Heart right ventricle (tissue), 16 donors: ENCODE measurements around the gene TRPV4. TPM values are rescaled to one million over a fixed set of nuclear protein-coding genes. Genes with fewer than 3 reads are reported as not detected.

Experiments
- ATAC-seq, 8 donors: fragments of 200-7000 bp; cut with Tn5 transposase; one replicate each; pipeline ENCODE4 v1.9.1; 2020; ENCODE audit warnings: mild to moderate bottlenecking in 8 of 8, moderate library complexity in 8 of 8, moderate number of reproducible peaks in 1 of 8
- DNase-seq, 2 donors: peaks; one replicate each; pipeline ENCODE4 v3.0.0-alpha.2; 2020
- H3K27ac ChIP-seq, 10 donors: fragments of 200-600 bp; sonication (generic) in 2 of 10; one replicate each; pipeline versions ENCODE4 v1.5.0 to v1.8.0; 2020 to 2022; ENCODE audit warnings: mild to moderate bottlenecking in 3 of 10
- H3K27me3 ChIP-seq, 7 donors: fragments of 200-600 bp; one replicate each; pipeline ENCODE4 v1.8.0; 2021 to 2022; ENCODE audit warnings: mild to moderate bottlenecking in 2 of 7
- H3K36me3 ChIP-seq, 9 donors: fragments of 200-600 bp; sonication (generic) in 1 of 9; one replicate each; pipeline versions ENCODE4 v1.5.0 to v1.8.0; 2020 to 2022; ENCODE audit warnings: mild to moderate bottlenecking in 2 of 9
- H3K4me1 ChIP-seq, 9 donors: fragments of 200-600 bp; sonication (generic) in 1 of 9; one replicate each; pipeline versions ENCODE4 v1.5.0 to v1.8.0; 2020 to 2022; ENCODE audit warnings: mild to moderate bottlenecking in 4 of 9
- H3K4me3 ChIP-seq, 10 donors: fragments of 200-600 bp; sonication (generic) in 2 of 10; one replicate each; pipeline versions ENCODE4 v1.5.0 to v1.8.0; 2020 to 2022; ENCODE audit warnings: mild to moderate bottlenecking in 7 of 10, moderate library complexity in 2 of 10
- H3K9me3 ChIP-seq, 11 donors: fragments of 200-600 bp in 10 of 11; sonication (generic) in 2 of 11; one replicate each; pipeline versions ENCODE4 v1.5.0 to v1.8.0; 2013 to 2022; ENCODE audit warnings: mild to moderate bottlenecking in 2 of 11, control low read depth in 1 of 11, moderate library complexity in 1 of 11
- WGBS, 2 donors: extraction: QIAGEN DNeasy Blood & Tissue Kit; methylation state at CpG; one replicate each; pipeline ENCODE4 v1.1.7; 2013; ENCODE audit warnings: inconsistent platforms in 1 of 2; 5-methylcytosine and 5-hydroxymethylcytosine counted together
- intact Hi-C, 10 donors: fragments of 100-400 bp; cut with DNase I; formaldehyde crosslinking; loops; one replicate each; pipeline versions ENCODE4 v1.11.1 to v1.14.2; 2022
- polyA plus RNA-seq, 2 donors: library from polyadenylated mRNA; stranded (reverse); fragments of 200-250 nt; gene quantifications; one replicate each; pipeline ENCODE4 v1.2.3, GENCODE V29; 2013
- total RNA-seq, 10 donors: library from RNA; stranded (reverse); fragmentation: NEBNext Ultra II Directional in 3 of 10; extraction: Animal tissue kit (Norgen Biotek cat#: 25700) in 3 of 10; gene quantifications; one replicate each; pipeline versions ENCODE4 v1.2.1 to v1.2.4, GENCODE V29; 2021 to 2023
- TF ChIP-seq, protein P1 (sequence below), 9 donors: fragments of 200-600 bp; sonication (generic) in 2 of 9; IDR thresholded peaks; one replicate each; pipeline versions ENCODE4 v1.5.0 to v1.8.0; 2021 to 2022; ENCODE audit warnings: antibody characterized with exemption in 9 of 9, mild to moderate bottlenecking in 5 of 9, moderate library complexity in 1 of 9
- donor health status: Arrhythmogenic right ventricular cardiomyopathy.
- donor health status: ischemic (EF 13 %, LVEDD 7.1; RV severe dilation, severe dysfunction).
- donor health status: healthy with polysubstance abuse.
- donor health status: DM: no; HTN: yes; CAD: no.
- donor health status: DM: no; HTN: no; CAD: no.
- donor health status: ischemic (EF 25% LVEDD 6.9; RV normal size, moderate dysfunction).
- donor health status: ischemic (EF 25% LVEDD 5.7; RV mildly dilated, moderate dysfunction).
- donor health status: healthy.
- donor health status: DM: yes; HTN: yes; CAD: no.
- donor health status: Ischemic cardiomyopathy.
- donor health status: ischemic (EF 35%, LVEDD 5.7; RV mildly dilated, moderate dysfunction).
- donor health status: nonischemic (EF 11% LVEDD 7.7; RV severe dilation, severe dysfunction).
- donor health status: DM: yes; HTN: yes; CAD: no.
- donor health status: PGD.
- donor health status: ischemic (EF 29% LVEDD 5.4; RV normal size, mild dysfunction).
- donor health status: nonischemic (EF 23%, LVEDD 6.1; RV moderate dilation, normal function).

TRPV4 gene
- total and polyA plus RNA-seq, 12 donors, result 0.07 to 1.0 (median 0.28) TPM; not detected in 2

DNA sequence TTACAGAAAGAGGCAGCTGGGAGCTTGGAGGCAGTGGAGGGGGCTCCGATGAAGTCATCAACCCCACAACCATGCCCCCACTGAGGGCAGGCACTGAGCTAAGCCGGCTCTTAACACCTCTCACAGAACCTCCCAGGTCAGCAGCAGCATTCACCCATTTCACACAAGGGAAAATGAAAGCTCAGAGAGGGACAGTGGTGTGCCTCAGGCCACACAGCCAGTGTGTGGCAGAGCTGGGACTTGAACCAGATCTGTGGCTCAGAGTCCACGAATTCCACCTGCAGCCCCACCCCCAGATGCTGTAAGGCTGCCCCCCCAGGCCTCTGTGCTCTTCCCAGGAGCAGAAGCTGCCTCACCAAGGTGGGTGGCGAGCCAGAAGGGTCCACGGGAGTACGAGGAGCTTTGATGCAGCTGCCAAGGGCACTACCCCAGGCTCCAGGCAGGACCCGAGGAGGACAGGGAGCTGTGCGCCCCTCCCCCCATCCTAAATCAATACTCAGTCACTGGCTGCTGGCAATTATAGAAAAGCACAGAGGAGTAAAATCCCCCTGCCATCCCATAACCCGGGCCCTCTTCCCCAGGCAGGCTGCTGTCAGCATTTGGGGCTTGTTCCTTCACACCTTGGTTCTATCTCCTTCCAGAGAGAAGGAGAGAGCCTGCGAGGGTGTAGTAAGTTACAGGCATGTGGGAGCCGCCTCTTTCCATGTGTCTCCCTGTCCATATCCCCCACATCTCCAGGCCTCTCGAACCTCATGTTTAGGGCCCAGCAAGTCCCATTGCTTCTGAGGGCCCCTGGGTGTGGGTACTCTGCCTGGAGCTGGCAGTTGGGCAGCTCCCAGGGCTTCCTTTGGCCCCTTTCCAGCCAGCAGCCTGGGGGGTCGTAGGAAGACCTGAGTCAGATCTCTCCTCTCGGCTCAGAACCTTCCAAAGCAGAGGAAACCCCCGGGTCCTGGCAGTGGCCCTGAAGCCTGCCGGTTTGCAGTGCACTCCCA is 72.0 kb downstream of the TRPV4 start:
- WGBS, 2 donors, result 74 to 77% methylated on average over 16 of the region's 16 CpGs
- Histone ChIP-seq H3K9me3 (peaks cover 0 to 21% (median 6%) of the 10 kb centered on the region in 11 donors), H3K36me3 (no peaks in the 10 kb centered on the region), H3K27me3 (no peaks in the 10 kb centered on the region), H3K27ac (peak overlapping the region in 1 of 10 donors; percentile 62), H3K4me1 (peaks cover 0 to 18% (median 14%) of the 10 kb centered on the region in 9 donors), H3K4me3 (no peak overlapping the region)
- DNase-seq, result no peak
- intact Hi-C loops, result no loop called here
- no peak for ATAC-seq
- TF ChIP-seq, protein P1, sequence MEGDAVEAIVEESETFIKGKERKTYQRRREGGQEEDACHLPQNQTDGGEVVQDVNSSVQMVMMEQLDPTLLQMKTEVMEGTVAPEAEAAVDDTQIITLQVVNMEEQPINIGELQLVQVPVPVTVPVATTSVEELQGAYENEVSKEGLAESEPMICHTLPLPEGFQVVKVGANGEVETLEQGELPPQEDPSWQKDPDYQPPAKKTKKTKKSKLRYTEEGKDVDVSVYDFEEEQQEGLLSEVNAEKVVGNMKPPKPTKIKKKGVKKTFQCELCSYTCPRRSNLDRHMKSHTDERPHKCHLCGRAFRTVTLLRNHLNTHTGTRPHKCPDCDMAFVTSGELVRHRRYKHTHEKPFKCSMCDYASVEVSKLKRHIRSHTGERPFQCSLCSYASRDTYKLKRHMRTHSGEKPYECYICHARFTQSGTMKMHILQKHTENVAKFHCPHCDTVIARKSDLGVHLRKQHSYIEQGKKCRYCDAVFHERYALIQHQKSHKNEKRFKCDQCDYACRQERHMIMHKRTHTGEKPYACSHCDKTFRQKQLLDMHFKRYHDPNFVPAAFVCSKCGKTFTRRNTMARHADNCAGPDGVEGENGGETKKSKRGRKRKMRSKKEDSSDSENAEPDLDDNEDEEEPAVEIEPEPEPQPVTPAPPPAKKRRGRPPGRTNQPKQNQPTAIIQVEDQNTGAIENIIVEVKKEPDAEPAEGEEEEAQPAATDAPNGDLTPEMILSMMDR (IDR thresholded peaks at IDR 0.05), result no peak

DNA sequence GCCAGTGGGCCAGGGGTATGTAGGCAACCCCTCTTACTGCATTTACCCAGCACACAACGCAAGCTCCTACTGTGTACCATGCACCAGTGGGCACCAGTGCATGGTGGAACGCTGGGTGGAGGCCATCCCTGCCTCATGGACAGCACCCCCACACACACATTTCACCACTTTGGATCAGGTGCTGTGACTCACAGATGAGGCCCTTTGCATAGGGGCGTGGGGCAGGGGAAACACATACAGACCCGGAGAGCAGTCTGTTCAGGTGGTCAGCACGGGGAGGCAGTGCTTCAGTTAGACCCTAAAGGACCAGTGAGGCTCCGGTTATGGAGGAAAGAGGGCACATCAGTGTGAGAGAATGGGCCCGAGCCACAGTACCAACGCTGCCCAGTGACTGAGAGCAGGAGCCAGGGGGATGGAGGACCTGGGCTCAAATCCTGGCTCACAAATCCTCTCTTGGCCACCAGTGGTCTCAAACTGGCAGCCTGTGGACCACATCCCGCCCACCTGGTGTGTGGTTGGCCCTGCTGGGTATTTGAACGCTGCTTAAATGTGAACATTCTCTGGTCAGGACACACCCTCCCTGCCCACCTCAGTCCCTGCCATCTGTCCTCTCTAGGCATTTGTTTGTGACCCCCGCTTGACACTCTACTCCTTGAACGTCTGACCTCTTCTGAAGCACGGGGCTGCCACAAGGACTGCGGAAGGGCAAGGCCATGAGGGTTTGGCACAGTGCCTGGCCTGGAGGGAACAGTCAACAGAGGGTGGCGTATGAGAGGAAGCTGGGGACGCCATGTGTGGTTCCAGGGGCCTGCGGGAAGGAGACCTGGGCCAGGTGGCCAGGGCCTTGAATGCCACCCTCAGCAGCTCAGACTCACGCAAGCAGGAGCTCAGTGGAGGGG is 72.9 kb downstream of the TRPV4 start:
- H3K4me3 ChIP-seq, result no peak overlapping the region
- H3K36me3 ChIP-seq, result no peaks in the 10 kb centered on the region
- H3K9me3 ChIP-seq, result peaks cover 0 to 31% (median 6%) of the 10 kb centered on the region in 11 donors
- H3K4me1 ChIP-seq, result peaks cover 0 to 18% (median 14%) of the 10 kb centered on the region in 9 donors
- TF ChIP-seq, protein P1 (IDR thresholded peaks at IDR 0.05), result no peak
- DNase-seq, result peak; percentile 64 to 66
- peak overlapping the region in 8 of 10 donors; percentile 39 to 62 (median 48) for H3K27ac ChIP-seq
- intact Hi-C loops, result no loop called here
- H3K27me3 ChIP-seq, result no peaks in the 10 kb centered on the region
- ATAC-seq, result peak; percentile 69 to 88 (median 84)
- 63 to 67% methylated on average over 18 of the region's 18 CpGs for WGBS, 2 donors

DNA sequence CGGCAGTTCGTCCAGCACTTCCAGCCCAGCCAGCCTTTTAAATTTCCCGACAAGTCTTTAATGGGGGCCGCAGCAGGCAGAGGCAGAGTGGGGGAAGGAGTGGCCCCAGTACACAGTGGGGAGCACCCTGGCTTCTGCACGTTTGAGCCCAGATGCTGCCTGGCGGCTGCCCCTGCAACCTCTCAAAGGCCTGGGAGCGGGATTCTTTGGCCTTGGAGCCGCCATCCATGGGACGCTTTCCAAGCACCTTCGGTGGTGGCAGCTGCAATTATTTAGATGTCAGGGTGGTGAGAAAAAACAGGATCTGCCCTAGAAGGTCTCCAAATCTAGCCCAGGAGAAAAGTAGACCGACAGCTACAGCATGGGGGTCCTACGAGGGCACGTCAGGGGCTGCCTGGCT is 73.6 kb downstream of the TRPV4 start:
- intact Hi-C loops, result loop anchor here in 1 of 10 donors (5.0 kb wide), 1 partner anchor 37 kb away; no protein-coding TSS in a partner anchor
- Histone ChIP-seq H3K27ac (peak overlapping the region in 7 of 10 donors; percentile 19 to 62 (median 44)), H3K4me1 (peaks cover 0 to 18% (median 14%) of the 10 kb centered on the region in 9 donors), H3K27me3 (no peaks in the 10 kb centered on the region), H3K9me3 (peaks cover 0 to 31% (median 6%) of the 10 kb centered on the region in 11 donors), H3K4me3 (no peak overlapping the region), H3K36me3 (no peaks in the 10 kb centered on the region)
- ATAC-seq, result peak in 7 of 8 donors; percentile 18 to 62 (median 36)
- DNase-seq, result peak in 1 of 2 donors; percentile 37
- TF ChIP-seq, protein P1 (IDR thresholded peaks at IDR 0.05), result no peak
- 46 to 59% methylated on average over 13 of the region's 13 CpGs for WGBS, 2 donors
